ENCODE results near the gene DOLPP1.

DNA sequence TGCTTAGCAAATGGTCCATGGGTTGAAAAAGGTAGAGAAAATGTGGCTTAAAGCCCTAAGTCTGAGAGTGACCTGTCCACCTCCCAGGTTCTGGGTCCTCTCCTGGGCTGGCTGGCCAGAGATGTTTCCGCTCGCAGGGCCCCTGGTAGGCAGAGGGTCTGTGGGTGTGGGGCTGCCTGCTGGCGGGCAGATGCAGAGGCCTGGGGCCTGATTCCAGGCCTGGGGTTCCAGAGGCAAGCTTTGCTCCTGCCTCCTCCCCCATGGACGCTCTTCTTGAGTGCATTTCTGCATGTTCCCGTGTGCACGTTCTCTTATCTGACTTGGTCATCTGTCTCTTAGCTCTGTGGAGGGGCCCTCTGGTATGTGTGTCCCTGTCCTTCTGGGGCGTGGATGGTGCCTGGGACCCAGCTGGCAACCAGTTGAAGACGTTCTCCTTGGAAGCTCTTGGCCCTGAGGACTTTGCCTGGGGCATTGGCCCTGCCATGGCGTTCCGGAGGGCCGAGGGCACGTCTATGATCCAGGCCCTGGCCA lies 40.7 kb upstream of the DOLPP1 start:
- TF ChIP-seq GATA2 (IDR thresholded peaks at IDR 0.05; ENCODE audit: low read depth, low read length), result no peak; the same call in 1 of the 2 replicates
- TF ChIP-seq GATA3 (IDR thresholded peaks at IDR 0.05; ENCODE audit: low read depth, low read length), result no peak
